ENCODE measurements around the gene LRP4. TPM values are rescaled to one million over a fixed set of nuclear protein-coding genes. Genes with fewer than 3 reads are reported as not detected.
A peak's percentile ranks its signal among the peaks of the same experiment; 100 is the strongest.

Gene LRP4
- total and polyA plus RNA-seq, 2 of the 8 experiments (the other 6 are each of a cell fraction or from before 2014, with no cell fraction given) = 5.4 to 22.1 TPM

DNA sequence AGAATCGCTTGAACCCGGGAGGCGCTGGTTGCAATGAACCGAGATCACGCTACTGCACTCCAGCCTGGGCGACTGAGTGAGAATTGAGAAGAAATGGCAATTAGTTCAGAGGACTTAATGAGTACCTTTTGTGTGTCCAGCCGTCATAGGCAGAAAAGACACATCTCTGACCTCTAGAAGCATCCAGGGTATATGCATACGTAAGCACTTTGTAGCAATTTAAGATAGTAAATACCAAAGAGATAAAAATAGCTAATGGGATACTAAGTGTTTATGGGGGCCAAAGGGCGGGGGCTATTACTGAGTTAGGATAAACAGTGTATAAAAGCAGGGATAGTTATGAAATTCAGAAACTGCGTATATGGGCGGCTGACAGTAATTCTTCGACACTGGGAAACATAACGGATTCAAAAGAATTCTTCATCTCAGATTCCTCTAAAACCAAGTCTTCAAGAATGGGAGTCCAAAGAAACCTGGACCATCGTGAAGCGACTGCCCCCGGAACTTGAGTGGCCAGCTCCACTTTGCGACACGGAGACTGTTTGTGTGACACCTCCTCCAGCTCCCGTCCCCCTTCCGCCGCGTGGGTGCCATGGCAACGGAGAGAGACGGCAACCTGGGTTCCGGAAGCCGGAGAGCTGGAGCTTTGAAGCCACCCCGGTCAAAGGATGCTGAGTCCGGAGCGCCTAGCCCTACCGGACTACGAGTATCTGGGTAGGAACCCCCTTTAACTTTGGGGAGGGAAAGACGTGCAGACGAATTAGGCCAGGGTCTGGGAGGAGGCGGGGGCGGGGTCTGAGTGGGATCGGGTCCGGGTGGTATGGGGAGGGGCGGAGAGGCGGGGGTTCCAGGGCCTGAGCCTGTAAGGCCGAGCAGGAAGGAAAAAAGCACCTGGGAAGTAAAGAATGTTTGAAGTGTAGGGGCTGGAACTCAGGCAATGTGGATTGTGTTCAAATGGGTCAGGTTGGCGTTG lies 18.1 kb upstream of the LRP4 start, which contains the start of gene CSTPP1 (continued):
- TF ChIP-seq SIX5 (IDR thresholded peaks at IDR 0.05; ENCODE audit: low read depth, low read length) = no peak; the same call in 1 of the 2 replicates
- TF ChIP-seq KDM1A (IDR thresholded peaks at IDR 0.05; ENCODE audit: borderline replicate concordance, low read length) = no peak
- TF ChIP-seq SP1 (IDR thresholded peaks at IDR 0.05; ENCODE audit: low read depth, low read length) = peak; percentile 45; the same call in 1 of the 2 replicates
- 0 out of 2 replicates have a peak, but pooled peaks have one; percentile 14 for TF ChIP-seq EGR1 (IDR thresholded peaks at IDR 0.05; ENCODE audit: borderline replicate concordance, low read depth, low read length)
- peak; percentile 45; the same call in 1 of the 2 replicates for TF ChIP-seq TBP (IDR thresholded peaks at IDR 0.05; ENCODE audit: low read depth, low read length)
- peak; percentile 96 for TF ChIP-seq GABPA (IDR thresholded peaks at IDR 0.05; ENCODE audit: borderline replicate concordance, insufficient read depth, low read length)
- peak; percentile 62; the same call in 1 of the 2 replicates for TF ChIP-seq CREB1 (IDR thresholded peaks at IDR 0.05)
- TF ChIP-seq JUN (IDR thresholded peaks at IDR 0.05; ENCODE audit: low read depth, low read length) = no peak
- TF ChIP-seq CEBPB (IDR thresholded peaks at IDR 0.05; ENCODE audit: low read depth, low read length) = no peak
- TF ChIP-seq RBBP5 (IDR thresholded peaks at IDR 0.05; ENCODE audit: borderline replicate concordance, low read depth, low read length) = no peak
- TF ChIP-seq SUZ12 (IDR thresholded peaks at IDR 0.05; ENCODE audit: low read length) = no peak
- TF ChIP-seq NRF1 (IDR thresholded peaks at IDR 0.05; ENCODE audit: low read depth, low read length) = no peak
- TF ChIP-seq TAF1 (IDR thresholded peaks at IDR 0.05; ENCODE audit: low read depth, low read length) = peak; percentile 80
- TF ChIP-seq EP300 (IDR thresholded peaks at IDR 0.05; ENCODE audit: borderline replicate concordance in 1 of 2, low read depth in 2 of 2, low read length in 2 of 2) = no peak
- TF ChIP-seq ASH2L (IDR thresholded peaks at IDR 0.05; ENCODE audit: low read length) = peak; percentile 72
- peak; percentile 29 for TF ChIP-seq CTBP2 (IDR thresholded peaks at IDR 0.05; ENCODE audit: borderline replicate concordance, insufficient read depth, insufficient read length, low read length)
- no peak for TF ChIP-seq PHF8 (conservative IDR thresholded peaks at IDR 0.05; ENCODE audit: low read depth, low read length)
- TF ChIP-seq SP4 (IDR thresholded peaks at IDR 0.05; ENCODE audit: low read length) = peak; percentile 69; the same call in 1 of the 2 replicates
- TF ChIP-seq FOSL1 (IDR thresholded peaks at IDR 0.05; ENCODE audit: insufficient read depth, low read depth, low read length) = no peak
- 0 out of 2 replicates have a peak, but pooled peaks have one; percentile 20 for TF ChIP-seq TEAD4 (IDR thresholded peaks at IDR 0.05; ENCODE audit: low read depth, low read length)
- peak; percentile 65 to 92; a peak in 3 of 4 replicates for TF ChIP-seq SIN3A (conservative IDR thresholded peaks at IDR 0.05 in 1 of 2, IDR thresholded peaks at IDR 0.05 in 1 of 2; ENCODE audit: low read depth in 1 of 2, low read length in 2 of 2)
- no peak for TF ChIP-seq BRCA1 (IDR thresholded peaks at IDR 0.05; ENCODE audit: low read depth, low read length)
- TF ChIP-seq HDAC2 (IDR thresholded peaks at IDR 0.05; ENCODE audit: borderline replicate concordance in 1 of 2, low read depth in 2 of 2, low read length in 2 of 2) = no peak
